ENCODE measurements around the gene MARVELD3.
"Not testable (repeated sequence)": the region's sequence is repeated elsewhere in the genome, so short reads cannot be mapped to it uniquely, and the experiment has no call there.

Gene MARVELD3

GRCh38 chr16:71672803-71673581, 47.0 kb downstream of the MARVELD3 start:
- no peak overlapping the region for H3K27ac ChIP-seq (ENCODE audit: low read depth, low read length)
- H3K9ac ChIP-seq (ENCODE audit: low read depth, low read length) = no peak overlapping the region
- H3K4me1 ChIP-seq (ENCODE audit: insufficient read depth, low read length) = no peaks in the 10 kb centered on the region
- H3K9me3 ChIP-seq (ENCODE audit: insufficient read depth, low read depth, low read length) = no peaks in the 10 kb centered on the region
- H3K27me3 ChIP-seq (ENCODE audit: insufficient read depth, low read length) = no peaks in the 10 kb centered on the region
- H3K36me3 ChIP-seq (ENCODE audit: insufficient read depth, low read length) = peaks cover 91% of the 10 kb centered on the region
- WGBS = 97% methylated on average over 3 of the region's 5 CpGs
- H3K4me3 ChIP-seq (ENCODE audit: low read length) = no peak overlapping the region

GRCh38 chr16:71673582-71673973, 47.6 kb downstream of the MARVELD3 start:
- Histone ChIP-seq H3K4me3 (ENCODE audit: low read length) (no peak overlapping the region), H3K9me3 (ENCODE audit: insufficient read depth, low read depth, low read length) (no peaks in the 10 kb centered on the region), H3K36me3 (ENCODE audit: insufficient read depth, low read length) (peaks cover 92% of the 10 kb centered on the region), H3K27ac (ENCODE audit: low read depth, low read length) (no peak overlapping the region), H3K27me3 (ENCODE audit: insufficient read depth, low read length) (no peaks in the 10 kb centered on the region), H3K9ac (ENCODE audit: low read depth, low read length) (no peak overlapping the region), H3K4me1 (ENCODE audit: insufficient read depth, low read length) (no peaks in the 10 kb centered on the region)
- WGBS = 100% methylated on average over 1 of the region's 1 CpG

DNA sequence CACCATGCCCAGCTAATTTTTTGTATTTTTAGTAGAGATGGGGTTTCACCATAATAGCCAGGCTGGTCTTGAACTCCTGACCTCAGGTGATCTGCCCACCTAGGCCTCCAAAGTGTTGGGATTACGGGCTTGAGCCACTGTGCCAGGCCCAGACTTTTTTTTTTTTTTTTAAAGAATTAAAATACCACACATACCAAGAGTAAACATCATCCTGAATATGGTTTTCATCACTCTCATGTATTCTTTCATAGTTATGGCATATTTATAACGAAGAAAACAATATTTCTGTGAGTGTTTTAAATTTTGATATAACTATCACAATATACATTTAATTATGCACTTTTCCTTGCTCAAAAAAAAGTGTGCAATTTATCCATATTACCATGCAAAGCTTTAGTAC, 48.2 kb downstream of the MARVELD3 start:
- H3K9me3 ChIP-seq (ENCODE audit: insufficient read depth, low read depth, low read length) = no peaks in the 10 kb centered on the region
- H3K27ac ChIP-seq (ENCODE audit: low read depth, low read length) = no peak overlapping the region
- H3K4me1 ChIP-seq (ENCODE audit: insufficient read depth, low read length) = no peaks in the 10 kb centered on the region
- H3K4me3 ChIP-seq (ENCODE audit: low read length) = no peak overlapping the region
- 95% methylated on average over 1 of the region's 2 CpGs for WGBS
- peaks cover 92% of the 10 kb centered on the region for H3K36me3 ChIP-seq (ENCODE audit: insufficient read depth, low read length)
- H3K27me3 ChIP-seq (ENCODE audit: insufficient read depth, low read length) = no peaks in the 10 kb centered on the region
- no peak overlapping the region for H3K9ac ChIP-seq (ENCODE audit: low read depth, low read length)

GRCh38 chr16:71675380-71675779, 49.4 kb downstream of the MARVELD3 start:
- no peak overlapping the region for H3K4me3 ChIP-seq (ENCODE audit: low read length)
- H3K36me3 ChIP-seq (ENCODE audit: insufficient read depth, low read length) = peaks cover 89% of the 10 kb centered on the region
- H3K9ac ChIP-seq (ENCODE audit: low read depth, low read length) = no peak overlapping the region
- 96% methylated on average over 3 of the region's 3 CpGs for WGBS
- H3K9me3 ChIP-seq (ENCODE audit: insufficient read depth, low read depth, low read length) = no peaks in the 10 kb centered on the region
- H3K27ac ChIP-seq (ENCODE audit: low read depth, low read length) = no peak overlapping the region
- no peaks in the 10 kb centered on the region for H3K27me3 ChIP-seq (ENCODE audit: insufficient read depth, low read length)
- no peaks in the 10 kb centered on the region for H3K4me1 ChIP-seq (ENCODE audit: insufficient read depth, low read length)

- peaks cover 89% of the 10 kb centered on the region for H3K36me3 ChIP-seq (ENCODE audit: insufficient read depth, low read length)
- 93% methylated on average over 5 of the region's 5 CpGs for WGBS
Measured at GRCh38 chr16:71676236-71676635, 50.3 kb downstream of the MARVELD3 start.

GRCh38 chr16:71681360-71681759, 55.4 kb downstream of the MARVELD3 start:
- no peak overlapping the region for H3K27ac ChIP-seq (ENCODE audit: low read depth, low read length)
- H3K4me3 ChIP-seq (ENCODE audit: low read length) = no peak overlapping the region
- no peaks in the 10 kb centered on the region for H3K9me3 ChIP-seq (ENCODE audit: insufficient read depth, low read depth, low read length)
- 93% methylated on average over 2 of the region's 2 CpGs for WGBS
- H3K27me3 ChIP-seq (ENCODE audit: insufficient read depth, low read length) = no peaks in the 10 kb centered on the region
- no peak overlapping the region for H3K9ac ChIP-seq (ENCODE audit: low read depth, low read length)
- peaks cover 82% of the 10 kb centered on the region for H3K36me3 ChIP-seq (ENCODE audit: insufficient read depth, low read length)
- no peaks in the 10 kb centered on the region for H3K4me1 ChIP-seq (ENCODE audit: insufficient read depth, low read length)

More at GRCh38 chr16:71676236-71676635, 50.3 kb downstream of the MARVELD3 start:
- H3K27ac ChIP-seq (ENCODE audit: low read depth, low read length) = no peak overlapping the region
- no peaks in the 10 kb centered on the region for H3K4me1 ChIP-seq (ENCODE audit: insufficient read depth, low read length)
- H3K27me3 ChIP-seq (ENCODE audit: insufficient read depth, low read length) = no peaks in the 10 kb centered on the region
- no peak overlapping the region for H3K9ac ChIP-seq (ENCODE audit: low read depth, low read length)
- H3K9me3 ChIP-seq (ENCODE audit: insufficient read depth, low read depth, low read length) = no peaks in the 10 kb centered on the region
- no peak overlapping the region for H3K4me3 ChIP-seq (ENCODE audit: low read length)

GRCh38 chr16:71684280-71684679, 58.3 kb downstream of the MARVELD3 start:
- H3K4me3 ChIP-seq (ENCODE audit: low read length); H3K27me3 ChIP-seq (ENCODE audit: insufficient read depth, low read length); H3K9me3 ChIP-seq (ENCODE audit: insufficient read depth, low read depth, low read length); H3K9ac ChIP-seq (ENCODE audit: low read depth, low read length); H3K27ac ChIP-seq (ENCODE audit: low read depth, low read length); H3K4me1 ChIP-seq (ENCODE audit: insufficient read depth, low read length): not testable (repeated sequence)
- H3K36me3 ChIP-seq (ENCODE audit: insufficient read depth, low read length) = peaks cover 81% of the 10 kb centered on the region
- WGBS = 98% methylated on average over 12 of the region's 12 CpGs

All from HUES64 (cell line).